Measurements from ENCODE around the gene LRRC34. TPM values are rescaled to one million over a fixed set of nuclear protein-coding genes. Genes with fewer than 3 reads are reported as not detected.

LRRC34 gene
- total and polyA plus RNA-seq, 10 of the 15 experiments (the other 5 are each of a cell fraction or from before 2014, with no cell fraction given): 0.24 to 3.7 (median 1.7) TPM

- no peak for TF ChIP-seq SMAD1 (IDR thresholded peaks at IDR 0.05; ENCODE audit: low read depth, partially characterized antibody)
Observed at GRCh38 chr3:169772305-169772896, 40.3 kb downstream of the LRRC34 start (continued).

GRCh38 chr3:169771497-169772304, 41.0 kb downstream of the LRRC34 start:
- peaks cover 33% of the 10 kb centered on the region for H3K79me2 ChIP-seq (ENCODE audit: control insufficient read depth, insufficient read depth, low read length)
- H3K4me3 ChIP-seq: peak overlapping the region; percentile 97
- in situ Hi-C loops (cut with MboI): no loop called here
- no peaks in the 10 kb centered on the region for H3K9me3 ChIP-seq (replicated peaks; ENCODE audit: control insufficient read depth, insufficient read depth, low read length)
- H3K27ac ChIP-seq (ENCODE audit: control insufficient read depth, insufficient read depth): peak overlapping the region; percentile 99
- H2AFZ ChIP-seq (ENCODE audit: control insufficient read depth, low read depth, low read length): peak overlapping the region; percentile 95
- ChIA-PET POLR2A (interaction anchor here (0.6 to 0.7 kb wide), 9 partner anchors 9 to 1941 kb away, joined by 3 to 5 read pairs (median 3); partner anchors contain the start of gene SEC62), SMC1A (ENCODE audit: uncharacterized antibody, unreplicated experiment) (interaction anchor here (1.1 to 2.0 kb wide), 2 partner anchors 197 to 282 kb away, joined by 3 to 4 read pairs; no protein-coding TSS in a partner anchor), RAD21 (ENCODE audit: unreplicated experiment) (interaction anchor here (0.7 to 2.1 kb wide), 5 partner anchors 8 to 319 kb away, joined by 3 to 10 read pairs (median 4); no protein-coding TSS in a partner anchor), CTCF (interaction anchor here (0.6 to 1.7 kb wide), 5 partner anchors 8 to 563 kb away, joined by 3 to 12 read pairs (median 3); no protein-coding TSS in a partner anchor)
- BruUV-seq (replicated peaks): no TSS peak
- H3K4me2 ChIP-seq (ENCODE audit: control insufficient read depth, insufficient read depth): peak overlapping the region; percentile 80
- H3K4me1 ChIP-seq (ENCODE audit: control insufficient read depth, insufficient read depth, low read length): peaks cover 14% of the 10 kb centered on the region; the same call in 1 of the 2 replicates
- H3K36me3 ChIP-seq (ENCODE audit: control insufficient read depth in 2 of 2, insufficient read depth in 2 of 2, low read length in 1 of 2): peaks cover 0 to 10% of the 10 kb centered on the region in 2 experiments; a peak in 1 of 4 replicates
- FAIRE-seq (peak; percentile 76), DNase-seq (ENCODE audit: low read depth, low spot score) (peak; percentile 90), ATAC-seq (peak; percentile 19)
- WGBS (ENCODE audit: insufficient coverage, insufficient replicate concordance, low lambda C conversion rate, missing lambda C conversion rate): 1% methylated on average over 27 of the region's 27 CpGs
- H3K9ac ChIP-seq (ENCODE audit: control insufficient read depth, insufficient read depth, low read length): peak overlapping the region; percentile 99
- intact Hi-C loops (cut with micrococcal nuclease; ENCODE audit: unreplicated experiment): loop anchor here (5.0 kb wide), 3 partner anchors 161 to 1096 kb away; partner anchors contain the start of gene SKIL
- no peaks in the 10 kb centered on the region for H4K20me1 ChIP-seq (ENCODE audit: control insufficient read depth, insufficient read depth)
- no peaks in the 10 kb centered on the region for H3K27me3 ChIP-seq (replicated peaks in 1 of 2; ENCODE audit: control insufficient read depth in 2 of 2, insufficient read depth in 2 of 2, low read length in 1 of 2)
- 0 out of 4 replicates have a peak, but pooled peaks of 1 of the 2 experiments have one; percentile 58 for TF ChIP-seq CEBPB (IDR thresholded peaks at IDR 0.05; ENCODE audit: borderline replicate concordance in 1 of 2, low read depth in 2 of 2, low read length in 2 of 2)
- TF ChIP-seq STAT1 (conservative IDR thresholded peaks at IDR 0.05): 0 out of 2 replicates have a peak, but pooled peaks have one; percentile 70
- TF ChIP-seq BHLHE40 (IDR thresholded peaks at IDR 0.05; ENCODE audit: borderline replicate concordance in 1 of 2, low read depth in 2 of 2, low read length in 1 of 2): peak; percentile 11 to 20; a peak in 1 of 4 replicates
- TF ChIP-seq, protein P1, sequence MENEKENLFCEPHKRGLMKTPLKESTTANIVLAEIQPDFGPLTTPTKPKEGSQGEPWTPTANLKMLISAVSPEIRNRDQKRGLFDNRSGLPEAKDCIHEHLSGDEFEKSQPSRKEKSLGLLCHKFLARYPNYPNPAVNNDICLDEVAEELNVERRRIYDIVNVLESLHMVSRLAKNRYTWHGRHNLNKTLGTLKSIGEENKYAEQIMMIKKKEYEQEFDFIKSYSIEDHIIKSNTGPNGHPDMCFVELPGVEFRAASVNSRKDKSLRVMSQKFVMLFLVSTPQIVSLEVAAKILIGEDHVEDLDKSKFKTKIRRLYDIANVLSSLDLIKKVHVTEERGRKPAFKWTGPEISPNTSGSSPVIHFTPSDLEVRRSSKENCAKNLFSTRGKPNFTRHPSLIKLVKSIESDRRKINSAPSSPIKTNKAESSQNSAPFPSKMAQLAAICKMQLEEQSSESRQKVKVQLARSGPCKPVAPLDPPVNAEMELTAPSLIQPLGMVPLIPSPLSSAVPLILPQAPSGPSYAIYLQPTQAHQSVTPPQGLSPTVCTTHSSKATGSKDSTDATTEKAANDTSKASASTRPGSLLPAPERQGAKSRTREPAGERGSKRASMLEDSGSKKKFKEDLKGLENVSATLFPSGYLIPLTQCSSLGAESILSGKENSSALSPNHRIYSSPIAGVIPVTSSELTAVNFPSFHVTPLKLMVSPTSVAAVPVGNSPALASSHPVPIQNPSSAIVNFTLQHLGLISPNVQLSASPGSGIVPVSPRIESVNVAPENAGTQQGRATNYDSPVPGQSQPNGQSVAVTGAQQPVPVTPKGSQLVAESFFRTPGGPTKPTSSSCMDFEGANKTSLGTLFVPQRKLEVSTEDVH (IDR thresholded peaks at IDR 0.05; ENCODE audit: low read depth, partially characterized antibody): peak; percentile 44
- TF ChIP-seq ZSCAN29 (IDR thresholded peaks at IDR 0.05): peak; percentile 76; the same call in 1 of the 2 replicates
- peak; percentile 84 for TF ChIP-seq RUNX3 (IDR thresholded peaks at IDR 0.05; ENCODE audit: low read length)
- peak in 1 of 2 experiments; percentile 84; a peak in 2 of 4 replicates for TF ChIP-seq EP300 (IDR thresholded peaks at IDR 0.05; ENCODE audit: borderline replicate concordance in 1 of 2, control insufficient read depth in 1 of 2, low read depth in 2 of 2, low read length in 2 of 2)
- TF ChIP-seq HSF1 (IDR thresholded peaks at IDR 0.05; ENCODE audit: low read depth, low read length): peak; percentile 75; the same call in 1 of the 2 replicates
- TF ChIP-seq IRF4 (IDR thresholded peaks at IDR 0.05; ENCODE audit: low read depth, low read length): peak; percentile 50; the same call in 1 of the 2 replicates
- TF ChIP-seq SREBF2 (IDR thresholded peaks at IDR 0.05; ENCODE audit: low read length): peak; percentile 97
- no peak for TF ChIP-seq NFXL1 (IDR thresholded peaks at IDR 0.05; ENCODE audit: borderline replicate concordance)
- TF ChIP-seq, protein P2, sequence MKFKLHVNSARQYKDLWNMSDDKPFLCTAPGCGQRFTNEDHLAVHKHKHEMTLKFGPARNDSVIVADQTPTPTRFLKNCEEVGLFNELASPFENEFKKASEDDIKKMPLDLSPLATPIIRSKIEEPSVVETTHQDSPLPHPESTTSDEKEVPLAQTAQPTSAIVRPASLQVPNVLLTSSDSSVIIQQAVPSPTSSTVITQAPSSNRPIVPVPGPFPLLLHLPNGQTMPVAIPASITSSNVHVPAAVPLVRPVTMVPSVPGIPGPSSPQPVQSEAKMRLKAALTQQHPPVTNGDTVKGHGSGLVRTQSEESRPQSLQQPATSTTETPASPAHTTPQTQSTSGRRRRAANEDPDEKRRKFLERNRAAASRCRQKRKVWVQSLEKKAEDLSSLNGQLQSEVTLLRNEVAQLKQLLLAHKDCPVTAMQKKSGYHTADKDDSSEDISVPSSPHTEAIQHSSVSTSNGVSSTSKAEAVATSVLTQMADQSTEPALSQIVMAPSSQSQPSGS (IDR thresholded peaks at IDR 0.05; ENCODE audit: low read length): peak; percentile 83
